SU-DHL-6 (cell line): ENCODE measurements around the gene PTCRA.
"Not testable (repeated sequence)": the region's sequence is repeated elsewhere in the genome, so short reads cannot be mapped to it uniquely, and the experiment has no call there.

Source experiments
- H2AFZ ChIP-seq: fragments of 200-600 bp; sonication (generic); 2 replicates; pipeline ENCODE4 v1.6.1; 2014; ENCODE audit warnings: low read depth, mild to moderate bottlenecking, moderate library complexity, mixed read lengths, antibody characterized with exemption, low read length; ENCODE audit not compliant: severe bottlenecking
- H3F3A ChIP-seq: fragments of 200-600 bp; shearing (Covaris generic); 2 replicates; pipeline ENCODE4 v1.6.0; 2016; ENCODE audit warnings: antibody characterized with exemption, mild to moderate bottlenecking; ENCODE audit not compliant: insufficient read depth
- H3K27ac ChIP-seq: fragments of 200-600 bp; sonication (generic); 2 replicates; pipeline ENCODE4 v1.5.1; 2016; ENCODE audit warnings: low read depth, mild to moderate bottlenecking, low read length, moderate library complexity, mixed read lengths
- H3K27me3 ChIP-seq: fragments of 200-600 bp; sonication (generic), shearing (Covaris generic); 2 replicates; pipeline ENCODE4 v1.6.0; 2014; ENCODE audit warnings: mild to moderate bottlenecking, low read length
- H3K36me3 ChIP-seq: fragments of 200-600 bp; sonication (generic); 2 replicates; pipeline ENCODE4 v1.6.1; 2014; ENCODE audit warnings: mild to moderate bottlenecking, low read length, mixed read lengths
- H3K4me2 ChIP-seq: fragments of 300-600, 200-600 bp; shearing (Covaris generic), sonication (generic); 2 replicates; pipeline ENCODE4 v1.6.0; 2014; ENCODE audit warnings: low read length, low read depth, mild to moderate bottlenecking; ENCODE audit not compliant: poor library complexity, severe bottlenecking
- H3K4me3 ChIP-seq: fragments of 200-600 bp; sonication (generic); 2 replicates; pipeline ENCODE4 v1.5.1; 2014; ENCODE audit warnings: antibody characterized with exemption, low read length, mild to moderate bottlenecking, mixed read lengths; ENCODE audit not compliant: insufficient read depth, poor library complexity, severe bottlenecking
- H3K79me2 ChIP-seq: fragments of 200-600 bp; sonication (generic); 2 replicates; pipeline ENCODE4 v1.6.1; 2014; ENCODE audit warnings: mild to moderate bottlenecking, low read length, moderate library complexity; ENCODE audit not compliant: insufficient read depth
- H3K9ac ChIP-seq: fragments of 200-600 bp; sonication (generic); 2 replicates; pipeline ENCODE4 v1.7.0; 2014; ENCODE audit warnings: mild to moderate bottlenecking, low read length
- H3K9me2 ChIP-seq: fragments of 200-600 bp; sonication (generic); replicated peaks from 2 replicates; pipeline ENCODE4 v1.6.1; 2014; ENCODE audit warnings: low read length; ENCODE audit not compliant: insufficient read depth
- H3K9me3 ChIP-seq: fragments of 200-600 bp; sonication (generic); 2 replicates; pipeline ENCODE4 v1.6.1; 2014; ENCODE audit warnings: low read length, mixed read lengths; ENCODE audit not compliant: insufficient read depth
- H4K20me1 ChIP-seq: fragments of 200-600 bp; sonication (generic); 2 replicates; pipeline ENCODE4 v1.6.1; 2014; ENCODE audit warnings: low read depth, mild to moderate bottlenecking, antibody characterized with exemption, low read length, moderate library complexity, mixed read lengths
- CTCF ChIP-seq: fragments of 200-600 bp; sonication (generic); IDR thresholded peaks from one replicate; pipeline ENCODE4 v1.5.1; 2017; ENCODE audit warnings: antibody characterized with exemption, mild to moderate bottlenecking, low read length, moderate library complexity; ENCODE audit not compliant: insufficient read depth, poor library complexity, severe bottlenecking
- EZH2phosphoT487 ChIP-seq: fragments of 200-600 bp; sonication (generic), shearing (Covaris generic); conservative IDR thresholded peaks from 2 replicates; pipeline ENCODE4 v1.6.1; 2018; ENCODE audit warnings: mild to moderate bottlenecking, antibody characterized with exemption, low read length, moderate library complexity, mixed read lengths

PTCRA gene

GRCh38 chr6:42942444-42942843 lies 26.6 kb downstream of the PTCRA start:
- no peaks in the 10 kb centered on the region for H3K9me2 ChIP-seq
- no peak overlapping the region for H3K4me2 ChIP-seq
- H3F3A ChIP-seq, result peaks cover 5% of the 10 kb centered on the region; the same call in 1 of the 2 replicates
- no peaks in the 10 kb centered on the region; the same call in 1 of the 2 replicates for H3K36me3 ChIP-seq
- no peaks in the 10 kb centered on the region for H4K20me1 ChIP-seq
- no peak overlapping the region for H3K27ac ChIP-seq
- no peak for TF ChIP-seq CTCF
- no peak for TF ChIP-seq EZH2phosphoT487
- H3K9me3 ChIP-seq, result no peaks in the 10 kb centered on the region
- no peaks in the 10 kb centered on the region for H3K27me3 ChIP-seq
- H2AFZ ChIP-seq, result no peak overlapping the region
- H3K4me3 ChIP-seq, result no peak overlapping the region
- H3K9ac ChIP-seq, result no peak overlapping the region
- no peaks in the 10 kb centered on the region for H3K79me2 ChIP-seq

GRCh38 chr6:42947950-42948349 lies 32.1 kb downstream of the PTCRA start:
- Histone ChIP-seq H3K9ac (no peak overlapping the region), H2AFZ (no peak overlapping the region), H3K4me3 (no peak overlapping the region), H3K79me2 (no peaks in the 10 kb centered on the region), H3K4me2 (no peak overlapping the region), H4K20me1 (no peaks in the 10 kb centered on the region), H3F3A (peaks cover 5% of the 10 kb centered on the region; the same call in 1 of the 2 replicates), H3K27ac (no peak overlapping the region), H3K36me3 (no peaks in the 10 kb centered on the region), H3K9me2 (no peaks in the 10 kb centered on the region), H3K27me3 (no peaks in the 10 kb centered on the region), H3K9me3 (no peaks in the 10 kb centered on the region)
- no peak for TF ChIP-seq CTCF
- no peak for TF ChIP-seq EZH2phosphoT487

- Histone ChIP-seq H3K79me2 (no peaks in the 10 kb centered on the region), H2AFZ (no peak overlapping the region), H3K9ac (no peak overlapping the region), H3K36me3 (no peaks in the 10 kb centered on the region), H3K27me3 (no peaks in the 10 kb centered on the region), H3K4me3 (no peak overlapping the region), H3K27ac (no peak overlapping the region), H3K9me2 (no peaks in the 10 kb centered on the region), H3K4me2 (no peak overlapping the region), H3F3A (no peaks in the 10 kb centered on the region; the same call in 1 of the 2 replicates), H4K20me1 (no peaks in the 10 kb centered on the region), H3K9me3 (no peaks in the 10 kb centered on the region)
- TF ChIP-seq CTCF (no peak), EZH2phosphoT487 (no peak)
These were observed 36.5 kb downstream of the PTCRA start for GRCh38 chr6:42952389-42952788.

DNA sequence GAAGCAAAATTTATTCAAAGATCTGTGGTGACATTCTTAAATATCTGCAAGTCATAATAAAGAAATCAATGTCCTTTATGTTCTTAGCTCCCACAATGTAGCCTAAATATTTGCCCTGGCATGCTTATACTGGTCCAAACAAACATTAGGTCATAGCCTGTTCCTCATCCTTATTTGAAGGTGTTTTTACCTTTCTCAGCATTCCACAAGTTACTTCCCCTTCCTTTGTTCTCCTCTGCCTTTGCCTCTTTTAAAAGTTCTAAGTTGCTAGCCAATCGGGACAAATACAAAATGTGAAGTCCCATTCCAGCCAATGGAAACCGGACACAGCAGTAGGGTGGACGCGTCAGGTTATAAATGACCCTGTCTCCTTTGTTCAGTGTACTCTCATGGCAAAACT lies 38.6 kb downstream of the PTCRA start:
- not testable (repeated sequence) for H3K36me3 ChIP-seq, H3K9me3 ChIP-seq, H3K27ac ChIP-seq, H3K27me3 ChIP-seq, H3K79me2 ChIP-seq, H3K4me3 ChIP-seq, H4K20me1 ChIP-seq, H3K4me2 ChIP-seq, H3F3A ChIP-seq, H2AFZ ChIP-seq, H3K9ac ChIP-seq, H3K9me2 ChIP-seq
